PC-9 (cell line): Measurements from ENCODE around the gene COL5A1. TPM values are rescaled to one million over a fixed set of nuclear protein-coding genes. Genes with fewer than 3 reads are reported as not detected.

Source experiments
- BruUV-seq: library from RNA; stranded (reverse); fragments of 400-500 nt; replicated peaks from 2 replicates; lab custom pipeline; 2021; lab: Mats Ljungman, UMichigan
- CTCF ChIA-PET: fragments of 300-600 bp; sonication (Branson Sonifier 250); formaldehyde crosslinking; loops from one replicate; lab custom pipeline; 2022; ENCODE audit warnings: antibody characterized with exemption; lab: Charles Lee
- POLR2A ChIA-PET: fragments of 300-600 bp; sonication (Branson Sonifier 250); formaldehyde crosslinking; loops from one replicate; lab custom pipeline; 2022; ENCODE audit warnings: antibody characterized with exemption; ENCODE audit not compliant: unreplicated experiment; lab: Charles Lee
- DNase-seq, 2 experiments: peaks; one replicate each; pipeline versions ENCODE4 v3.0.0 to v3.0.0-alpha.2; 2015 to 2022; ENCODE audit warnings: mixed read lengths in 1 of 2
- H2AFZ ChIP-seq: fragments of 200-600 bp; sonication (generic); 2 replicates; pipeline ENCODE4 v1.8.1; 2017; ENCODE audit warnings: antibody characterized with exemption
- H3F3A ChIP-seq: fragments of 200-600 bp; sonication (generic); 2 replicates; pipeline ENCODE4 v1.8.1; 2017; ENCODE audit warnings: antibody characterized with exemption, mild to moderate bottlenecking, low read depth; ENCODE audit not compliant: insufficient read depth
- H3K27ac ChIP-seq: fragments of 200-600 bp; sonication (generic); 2 replicates; pipeline ENCODE4 v1.6.1; 2016; ENCODE audit warnings: mixed run types
- H3K27me3 ChIP-seq: fragments of 200-600 bp; sonication (generic); 2 replicates; pipeline ENCODE4 v1.6.1; 2016; ENCODE audit warnings: low read depth, mixed run types; ENCODE audit not compliant: insufficient read depth
- H3K36me3 ChIP-seq: fragments of 200-600 bp; sonication (generic); 2 replicates; pipeline ENCODE4 v1.6.1; 2016; ENCODE audit warnings: low read depth, mixed run types
- H3K4me1 ChIP-seq: fragments of 200-600 bp; sonication (generic); replicated peaks from 2 replicates; pipeline ENCODE4 v1.6.1; 2016; ENCODE audit warnings: mixed run types; ENCODE audit not compliant: insufficient read depth
- H3K4me2 ChIP-seq: fragments of 200-600 bp; sonication (generic); 2 replicates; pipeline ENCODE4 v1.6.1; 2017; ENCODE audit warnings: mixed run types
- H3K4me3 ChIP-seq: fragments of 200-600 bp; sonication (generic); 2 replicates; pipeline ENCODE4 v1.6.1; 2016; ENCODE audit warnings: mixed run types
- H3K79me2 ChIP-seq: fragments of 200-600 bp; sonication (generic); 2 replicates; pipeline ENCODE4 v1.6.1; 2017; ENCODE audit warnings: low read depth, mixed run types
- H3K9me2 ChIP-seq: fragments of 200-600 bp; sonication (generic); 2 replicates; pipeline ENCODE4 v1.8.1; 2017; ENCODE audit warnings: mild to moderate bottlenecking; ENCODE audit not compliant: insufficient read depth
- H3K9me3 ChIP-seq: fragments of 200-600 bp; sonication (generic); 2 replicates; pipeline ENCODE4 v1.8.1; 2016; ENCODE audit warnings: low read depth; ENCODE audit not compliant: insufficient read depth
- H4K20me1 ChIP-seq: fragments of 200-600 bp; sonication (generic); 2 replicates; pipeline ENCODE4 v1.8.1; 2017; ENCODE audit not compliant: insufficient read depth
- CTCF ChIP-seq: fragments of 200-600 bp; sonication (generic); conservative IDR thresholded peaks from 2 replicates; pipeline ENCODE4 v1.6.1; 2017; ENCODE audit warnings: mixed run types, antibody characterized with exemption, mild to moderate bottlenecking, moderate library complexity
- EZH2 ChIP-seq: fragments of 200-600 bp; sonication (generic); IDR thresholded peaks from 2 replicates; pipeline ENCODE4 v1.8.0; 2017; ENCODE audit warnings: antibody characterized with exemption, low read depth
- intact Hi-C: fragments of 100-400 bp; cut with micrococcal nuclease; formaldehyde crosslinking; loops from one replicate; pipeline ENCODE4 v1.10.0; 2022; ENCODE audit not compliant: unreplicated experiment
- total RNA-seq: library from RNA; stranded (reverse); gene quantifications from 2 replicates; pipeline ENCODE4 v1.2.3, GENCODE V29; 2021

The COL5A1 gene
- total RNA-seq, 1 experiment from 2014 or later: 15.2 TPM

- H3F3A ChIP-seq: no peaks in the 10 kb centered on the region
- no TSS peak for BruUV-seq
- POLR2A ChIA-PET: no interaction called here
- H3K79me2 ChIP-seq: no peaks in the 10 kb centered on the region
- H3K9me3 ChIP-seq: no peaks in the 10 kb centered on the region
- H3K27ac ChIP-seq: no peak overlapping the region
- no peak overlapping the region for H2AFZ ChIP-seq
- TF ChIP-seq CTCF: no peak
- TF ChIP-seq EZH2: no peak
- no peaks in the 10 kb centered on the region for H3K4me1 ChIP-seq
- H4K20me1 ChIP-seq: no peaks in the 10 kb centered on the region
- CTCF ChIA-PET: no interaction called here
- intact Hi-C loops: no loop called here
- H3K9me2 ChIP-seq: no peaks in the 10 kb centered on the region
- no peak overlapping the region for H3K4me3 ChIP-seq
- H3K27me3 ChIP-seq: peaks cover 71% of the 10 kb centered on the region
- DNase-seq: no peak
- no peak overlapping the region for H3K4me2 ChIP-seq
- H3K36me3 ChIP-seq: no peaks in the 10 kb centered on the region
Measured at GRCh38 chr9:134706522-134706921, 64.9 kb downstream of the COL5A1 start.

GRCh38 chr9:134707031-134707680 lies 65.6 kb downstream of the COL5A1 start:
- Histone ChIP-seq H3K27ac (no peak overlapping the region), H4K20me1 (no peaks in the 10 kb centered on the region), H3K4me2 (no peak overlapping the region), H3K79me2 (no peaks in the 10 kb centered on the region), H3F3A (no peaks in the 10 kb centered on the region), H3K9me2 (no peaks in the 10 kb centered on the region), H2AFZ (no peak overlapping the region), H3K4me3 (no peak overlapping the region), H3K4me1 (no peaks in the 10 kb centered on the region), H3K36me3 (no peaks in the 10 kb centered on the region), H3K9me3 (no peaks in the 10 kb centered on the region), H3K27me3 (peaks cover 65% of the 10 kb centered on the region)
- ChIA-PET CTCF (no interaction called here), POLR2A (no interaction called here)
- intact Hi-C loops: no loop called here
- TF ChIP-seq CTCF: no peak
- TF ChIP-seq EZH2: no peak
- BruUV-seq: no TSS peak
- DNase-seq: no peak

- no peaks in the 10 kb centered on the region for H4K20me1 ChIP-seq
- no peak overlapping the region for H3K4me2 ChIP-seq
- DNase-seq: no peak
- H3K4me1 ChIP-seq: no peaks in the 10 kb centered on the region
- H3F3A ChIP-seq: no peaks in the 10 kb centered on the region
- no peak overlapping the region for H2AFZ ChIP-seq
- TF ChIP-seq EZH2: no peak
- no peak for TF ChIP-seq CTCF
- BruUV-seq: no TSS peak
- H3K36me3 ChIP-seq: no peaks in the 10 kb centered on the region
- intact Hi-C loops: no loop called here
- CTCF ChIA-PET: interaction anchor here (0.7 kb wide), 1 partner anchor 749 kb away, joined by 4 read pairs; no protein-coding TSS in a partner anchor
- POLR2A ChIA-PET: no interaction called here
- no peaks in the 10 kb centered on the region for H3K9me3 ChIP-seq
- no peak overlapping the region for H3K27ac ChIP-seq
- no peak overlapping the region for H3K4me3 ChIP-seq
- H3K79me2 ChIP-seq: no peaks in the 10 kb centered on the region
- peaks cover 56% of the 10 kb centered on the region for H3K27me3 ChIP-seq
- H3K9me2 ChIP-seq: no peaks in the 10 kb centered on the region
Measured at GRCh38 chr9:134707731-134708671, 66.4 kb downstream of the COL5A1 start.
